ENCODE measurements around the gene SPOPL. TPM values are rescaled to one million over a fixed set of nuclear protein-coding genes. Genes with fewer than 3 reads are reported as not detected.
A peak's percentile ranks its signal among the peaks of the same experiment; 100 is the strongest.

Gene SPOPL
- total RNA-seq, 2 donors from 2014 or later: 12.1 to 14.4 TPM

DNA sequence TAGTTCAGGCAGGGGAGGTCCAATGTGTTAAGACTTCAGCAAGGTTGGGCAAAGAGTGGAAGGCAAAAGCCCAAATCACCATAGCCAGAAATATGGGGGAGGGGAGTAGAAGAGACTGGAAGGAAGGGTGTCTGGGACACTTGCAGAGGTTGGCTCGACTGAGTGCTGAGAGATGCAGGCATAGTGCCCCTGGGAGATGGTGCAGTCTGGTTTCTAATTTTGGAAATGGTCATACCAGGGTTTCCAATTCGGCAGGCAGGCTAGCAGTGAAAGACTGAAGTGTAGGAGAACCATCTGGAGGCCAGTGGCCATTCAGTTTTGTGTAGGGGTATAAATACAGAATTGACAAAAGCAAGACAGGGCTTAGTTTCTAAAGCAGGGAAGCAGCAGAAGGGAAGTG, 6.2 kb upstream of the SPOPL start:
- Histone ChIP-seq H3K4me3 (no peak overlapping the region), H3K27me3 (no peaks in the 10 kb centered on the region), H3K36me3 (no peaks in the 10 kb centered on the region), H3K4me1 (peaks cover 0 to 6% of the 10 kb centered on the region in 2 donors), H3K27ac (no peak overlapping the region), H3K9me3 (no peaks in the 10 kb centered on the region)
- no peak for DNase-seq (ENCODE audit: low spot score)
- no peak for TF ChIP-seq CTCF (IDR thresholded peaks at IDR 0.05)

DNA sequence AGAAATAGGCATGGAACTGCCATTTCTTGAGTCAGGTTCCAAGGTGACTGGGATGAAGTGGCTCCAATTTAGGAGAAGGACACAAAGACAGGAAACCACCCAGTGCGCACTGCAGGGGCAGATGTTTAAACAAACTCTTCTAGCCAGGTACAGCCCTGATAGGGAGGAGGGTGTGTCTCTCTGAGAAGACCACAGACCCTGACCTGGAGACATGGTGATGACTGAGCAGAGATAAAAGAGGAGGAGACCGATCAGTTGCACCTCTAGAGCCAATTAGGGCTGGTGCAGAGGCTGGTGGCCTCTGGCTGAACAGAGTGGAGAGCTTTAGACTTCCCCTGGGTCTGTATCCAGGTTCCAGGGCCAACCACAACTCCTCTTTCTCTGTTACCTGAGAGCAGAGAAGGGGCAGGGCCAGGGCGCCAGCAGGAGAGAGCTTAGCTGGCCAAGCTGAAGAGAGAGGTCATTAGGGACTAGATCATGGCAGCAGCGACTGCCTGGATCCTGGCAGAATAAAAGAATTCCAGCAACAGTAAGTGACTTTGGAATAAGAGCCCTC, 5.4 kb upstream of the SPOPL start:
- no peaks in the 10 kb centered on the region for H3K9me3 ChIP-seq
- H3K4me1 ChIP-seq: peaks cover 0 to 13% of the 10 kb centered on the region in 2 donors
- H3K27ac ChIP-seq: no peak overlapping the region
- H3K27me3 ChIP-seq: no peaks in the 10 kb centered on the region
- DNase-seq (ENCODE audit: low spot score): no peak
- TF ChIP-seq CTCF (IDR thresholded peaks at IDR 0.05): no peak
- no peak overlapping the region for H3K4me3 ChIP-seq
- no peaks in the 10 kb centered on the region for H3K36me3 ChIP-seq

DNA sequence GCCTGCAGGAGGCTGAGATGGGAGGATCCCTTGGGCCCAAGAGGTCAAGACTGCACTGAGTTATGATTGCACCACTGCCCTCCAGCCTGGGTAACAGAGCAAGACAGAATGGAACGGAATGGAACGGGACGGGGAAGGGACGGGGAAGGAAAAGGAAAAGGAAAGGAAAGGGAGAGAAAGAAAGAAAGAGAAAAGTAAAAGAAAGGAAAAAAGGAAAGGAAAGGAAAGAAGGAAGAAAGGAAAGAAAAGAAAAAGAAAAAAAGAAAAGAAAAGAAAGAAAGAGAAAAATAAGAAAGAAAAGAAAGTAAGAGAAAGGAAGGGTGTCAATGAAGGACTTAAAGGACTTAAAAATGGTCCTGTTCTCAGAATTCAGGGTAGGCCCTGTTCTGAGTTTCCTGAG, 4.3 kb upstream of the SPOPL start:
- no peak for TF ChIP-seq CTCF (IDR thresholded peaks at IDR 0.05)
- DNase-seq (ENCODE audit: low spot score): no peak
- H3K4me1 ChIP-seq: peaks cover 0 to 13% of the 10 kb centered on the region in 2 donors

GRCh38 chr2:138499684-138500083, 1.9 kb upstream of the SPOPL start:
- Histone ChIP-seq H3K9me3 (no peaks in the 10 kb centered on the region), H3K36me3 (no peaks in the 10 kb centered on the region), H3K27ac (no peak overlapping the region), H3K4me1 (peaks cover 0 to 35% of the 10 kb centered on the region in 2 donors), H3K4me3 (no peak overlapping the region), H3K27me3 (no peaks in the 10 kb centered on the region)
- no peak for TF ChIP-seq CTCF (IDR thresholded peaks at IDR 0.05)
- DNase-seq (ENCODE audit: low spot score): no peak

More for the DNA sequence above, 4.3 kb upstream of the SPOPL start:
- H3K27ac ChIP-seq: no peak overlapping the region
- no peak overlapping the region for H3K4me3 ChIP-seq
- no peaks in the 10 kb centered on the region for H3K36me3 ChIP-seq
- H3K9me3 ChIP-seq: no peaks in the 10 kb centered on the region
- H3K27me3 ChIP-seq: no peaks in the 10 kb centered on the region

DNA sequence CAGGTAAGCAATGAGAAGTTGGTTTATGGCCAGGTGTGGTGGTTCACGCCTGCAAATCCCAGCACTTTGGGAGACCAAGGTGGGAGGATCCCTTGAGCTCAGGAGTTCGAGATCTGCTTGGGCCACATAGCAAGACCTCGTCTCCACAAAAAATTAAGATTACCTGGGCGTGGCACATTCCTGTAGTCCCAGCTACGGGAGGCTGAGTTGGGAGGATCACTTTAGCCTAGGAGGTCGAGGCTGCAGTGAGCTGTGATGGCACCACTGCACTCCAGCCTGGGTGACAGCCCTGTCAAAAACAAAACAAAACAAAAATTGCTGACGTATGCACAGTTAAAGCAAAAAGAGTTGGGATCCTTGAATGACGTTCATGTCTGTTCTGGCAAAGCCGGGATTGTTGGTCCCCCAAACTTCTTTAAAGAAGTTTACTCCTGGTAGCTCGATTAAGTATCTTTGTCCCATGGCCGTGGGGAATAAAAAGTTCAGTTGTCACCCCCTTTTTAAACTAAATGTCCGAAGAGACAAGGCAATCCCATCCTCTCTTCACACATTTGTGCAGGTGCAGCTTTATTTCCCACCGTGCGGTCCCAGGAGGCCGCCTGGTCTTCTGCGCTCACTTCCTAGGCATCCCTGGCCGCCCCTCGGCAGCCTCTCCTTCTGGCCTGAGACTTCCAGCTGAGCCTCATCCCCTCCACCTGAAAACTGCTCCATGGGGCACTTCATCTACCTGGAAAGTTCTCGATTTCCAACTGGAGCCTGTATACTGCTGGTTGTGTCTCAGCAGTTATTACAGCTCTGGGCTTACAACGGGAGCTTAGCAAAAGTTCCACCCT, 762 bp upstream of the SPOPL start:
- Histone ChIP-seq H3K36me3 (no peaks in the 10 kb centered on the region), H3K9me3 (no peaks in the 10 kb centered on the region), H3K4me3 (peak overlapping the region; percentile 71 to 99), H3K27me3 (no peaks in the 10 kb centered on the region), H3K27ac (peak overlapping the region; percentile 93 to 96), H3K4me1 (peaks cover 0 to 38% of the 10 kb centered on the region in 2 donors)
- no peak for TF ChIP-seq CTCF (IDR thresholded peaks at IDR 0.05)
- DNase-seq (ENCODE audit: low spot score): no peak

Data from right atrium auricular region (tissue), 2 donors.